Neural progenitor cell (in vitro differentiated cells): ENCODE measurements around the gene MRE11. TPM values are rescaled to one million over a fixed set of nuclear protein-coding genes. Genes with fewer than 3 reads are reported as not detected.

Experiments used
- DNase-seq: peaks from one replicate; pipeline ENCODE4 v3.0.0-alpha.2; 2016; ENCODE audit warnings: low spot score
- H2AFZ ChIP-seq: fragments of 200-600 bp; sonication (generic); replicated peaks from 2 replicates; pipeline ENCODE4 v1.6.1; 2016; ENCODE audit warnings: antibody characterized with exemption
- H3F3A ChIP-seq: fragments of 200-600 bp; sonication (generic); 2 replicates; pipeline ENCODE4 v1.6.1; 2016; ENCODE audit warnings: antibody characterized with exemption, low read depth
- H3K27ac ChIP-seq: fragments of 200-600 bp; sonication (generic); 2 replicates; pipeline ENCODE4 v1.5.1; 2016; ENCODE audit warnings: mild to moderate bottlenecking
- H3K27me3 ChIP-seq: fragments of 200-600 bp; sonication (generic); 2 replicates; pipeline ENCODE4 v1.6.1; 2016; ENCODE audit warnings: mild to moderate bottlenecking, moderate library complexity
- H3K36me3 ChIP-seq: fragments of 200-600 bp; sonication (generic); 2 replicates; pipeline ENCODE4 v1.5.1; 2016
- H3K4me1 ChIP-seq: fragments of 200-600 bp; sonication (generic); 2 replicates; pipeline ENCODE4 v1.6.1; 2016; ENCODE audit warnings: mixed run types
- H3K4me2 ChIP-seq: fragments of 200-600 bp; sonication (generic); 2 replicates; pipeline ENCODE4 v1.6.1; 2016
- H3K4me3 ChIP-seq: fragments of 200-600 bp; sonication (generic); 2 replicates; pipeline ENCODE4 v1.5.1; 2016
- H3K79me2 ChIP-seq: fragments of 200-600 bp; sonication (generic); 2 replicates; pipeline ENCODE4 v1.6.1; 2016; ENCODE audit warnings: low read depth
- H3K9ac ChIP-seq: fragments of 200-600 bp; sonication (generic); 2 replicates; pipeline ENCODE4 v1.6.1; 2016
- H3K9me3 ChIP-seq: fragments of 200-600 bp; sonication (generic); 2 replicates; pipeline ENCODE4 v1.5.1; 2016; ENCODE audit warnings: low read depth
- H4K20me1 ChIP-seq: fragments of 200-600 bp; sonication (generic); 2 replicates; pipeline ENCODE4 v1.6.1; 2016; ENCODE audit warnings: low read depth
- H3K27ac Mint-ChIP-seq: 3 replicates; pipeline ENCODE4 v1.8.0; 2021; ENCODE audit warnings: mixed read lengths
- H3K27me3 Mint-ChIP-seq: 2 replicates; pipeline ENCODE4 v1.8.0; 2022; ENCODE audit warnings: low read depth, mild to moderate bottlenecking, inconsistent platforms, moderate library complexity, mixed read lengths; ENCODE audit not compliant: insufficient read depth
- H3K36me3 Mint-ChIP-seq: 3 replicates; pipeline ENCODE4 v1.8.0; 2021; ENCODE audit warnings: mixed read lengths
- H3K4me1 Mint-ChIP-seq: 3 replicates; pipeline ENCODE4 v1.8.0; 2021; ENCODE audit warnings: mixed read lengths
- H3K4me3 Mint-ChIP-seq: 3 replicates; pipeline ENCODE4 v1.8.0; 2021; ENCODE audit warnings: mild to moderate bottlenecking, moderate library complexity, mixed read lengths
- H3K9me3 Mint-ChIP-seq: 3 replicates; pipeline ENCODE4 v1.8.0; 2020; ENCODE audit warnings: mixed read lengths
- CTCF ChIP-seq: fragments of 200-600 bp; sonication (generic); IDR thresholded peaks from 2 replicates; pipeline ENCODE4 v1.5.1; 2017; ENCODE audit warnings: antibody characterized with exemption, mild to moderate bottlenecking
- EZH2 ChIP-seq: fragments of 200-600 bp; sonication (generic); IDR thresholded peaks from 2 replicates; pipeline ENCODE4 v1.6.1; 2017; ENCODE audit warnings: antibody characterized with exemption, mild to moderate bottlenecking, moderate library complexity
- EZH2phosphoT487 ChIP-seq: fragments of 200-600 bp; sonication (generic); IDR thresholded peaks from 2 replicates; pipeline ENCODE4 v1.6.1; 2017; ENCODE audit warnings: antibody characterized with exemption
- total RNA-seq: library from RNA; depleted of rRNA; stranded (reverse); fragments of >200 nt; gene quantifications from 2 replicates; pipeline ENCODE4 v1.2.3, GENCODE V29; 2015; ENCODE audit warnings: low replicate concordance

Gene MRE11
- total RNA-seq, 1 donor from 2014 or later: 48.9 TPM

DNA sequence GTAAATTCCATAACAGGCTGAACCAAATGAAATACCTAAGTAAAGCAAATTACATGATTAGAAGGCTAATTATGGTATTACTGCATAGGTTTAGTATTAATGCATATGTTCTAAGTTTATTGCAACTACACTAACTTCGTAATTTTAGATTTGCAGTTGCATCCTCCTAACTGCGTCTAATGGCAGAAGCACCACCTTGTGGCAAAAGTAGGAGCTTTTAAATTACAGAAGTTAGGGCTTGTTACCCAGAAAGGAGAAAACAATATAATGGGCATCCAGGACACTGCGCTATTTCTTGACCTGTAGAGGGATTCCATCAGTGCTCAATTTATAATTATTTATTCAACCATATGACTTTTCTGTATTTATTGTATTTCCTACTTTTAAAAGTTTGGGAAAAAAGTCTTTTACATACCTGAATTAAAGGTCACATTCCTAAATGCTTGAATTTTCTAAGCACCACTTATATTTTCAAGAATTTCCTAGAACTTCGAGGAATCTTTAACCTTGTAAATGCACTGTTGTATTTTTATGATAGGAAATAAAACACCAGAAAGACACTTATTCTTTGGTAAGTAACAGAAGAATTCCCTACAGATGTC lies 76.2 kb downstream of the MRE11 start:
- TF ChIP-seq CTCF (peak; percentile 69), EZH2phosphoT487 (no peak)
- no peak overlapping the region for H3K27ac Mint-ChIP-seq
- Histone ChIP-seq H3K9me3 (no peaks in the 10 kb centered on the region), H3K27me3 (no peaks in the 10 kb centered on the region), H3K27ac (no peak overlapping the region), H3K4me2 (no peak overlapping the region), H3K4me3 (no peak overlapping the region), H3F3A (no peaks in the 10 kb centered on the region), H4K20me1 (no peaks in the 10 kb centered on the region), H3K79me2 (no peaks in the 10 kb centered on the region), H3K9ac (no peak overlapping the region), H3K4me1 (no peaks in the 10 kb centered on the region), H2AFZ (no peak overlapping the region), H3K36me3 (no peaks in the 10 kb centered on the region)
- H3K9me3 Mint-ChIP-seq: no peaks in the 10 kb centered on the region
- no peaks in the 10 kb centered on the region for H3K27me3 Mint-ChIP-seq
- H3K36me3 Mint-ChIP-seq: peaks cover 4% of the 10 kb centered on the region
- H3K4me3 Mint-ChIP-seq: no peak overlapping the region
- peak; percentile 54 for DNase-seq
- H3K4me1 Mint-ChIP-seq: no peaks in the 10 kb centered on the region

DNA sequence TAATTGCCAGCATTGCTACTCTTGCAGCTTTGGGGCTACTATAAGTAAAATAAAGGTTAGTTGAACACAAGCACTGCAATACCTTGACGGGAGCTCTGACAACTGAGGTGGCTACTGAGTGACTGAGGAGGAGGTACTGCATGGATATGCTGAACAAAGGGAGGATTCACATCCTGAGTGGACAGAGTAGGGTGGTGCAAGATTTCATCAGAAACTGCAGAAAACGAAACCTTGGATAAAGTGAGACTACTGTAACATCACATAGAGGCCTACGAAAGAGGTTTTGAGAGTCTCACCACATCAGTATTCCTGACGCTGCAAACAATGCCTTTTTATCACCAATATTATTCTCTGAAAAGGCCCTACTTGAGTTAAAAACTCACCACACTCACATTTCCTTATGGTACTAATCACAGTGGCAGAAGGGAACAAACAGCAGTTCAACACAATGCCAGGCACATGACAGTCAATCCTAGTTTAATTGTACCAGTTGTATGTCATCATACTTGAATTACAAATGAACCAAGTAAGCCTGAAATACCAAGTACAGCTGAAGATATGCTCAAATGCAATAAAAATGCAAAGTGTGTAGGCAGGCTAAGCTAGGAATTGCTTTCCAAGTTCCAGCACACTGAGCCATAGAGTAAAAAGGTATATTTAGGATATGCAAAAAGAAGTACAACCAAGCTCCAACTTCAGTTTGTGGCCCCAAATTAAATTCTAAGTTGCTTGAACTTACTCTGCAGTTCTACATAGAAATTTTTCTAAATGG lies 88.4 kb downstream of the MRE11 start:
- TF ChIP-seq EZH2 (no peak), CTCF (no peak), EZH2phosphoT487 (no peak)
- no peak overlapping the region for H3K4me3 ChIP-seq
- Mint-ChIP-seq H3K27ac (no peak overlapping the region), H3K9me3 (peaks cover 9% of the 10 kb centered on the region), H3K27me3 (peaks cover 20% of the 10 kb centered on the region), H3K36me3 (no peaks in the 10 kb centered on the region), H3K4me3 (no peak overlapping the region), H3K4me1 (peaks cover 11% of the 10 kb centered on the region)
- H2AFZ ChIP-seq: no peak overlapping the region
- H3K4me1 ChIP-seq: peaks cover 7% of the 10 kb centered on the region
- no peak overlapping the region for H3K9ac ChIP-seq
- H3K9me3 ChIP-seq: no peaks in the 10 kb centered on the region
- no peak for DNase-seq
- no peaks in the 10 kb centered on the region for H3K36me3 ChIP-seq
- H3K27me3 ChIP-seq: peaks cover 25% of the 10 kb centered on the region
- no peaks in the 10 kb centered on the region for H4K20me1 ChIP-seq
- peaks cover 12% of the 10 kb centered on the region for H3F3A ChIP-seq
- no peak overlapping the region for H3K27ac ChIP-seq
- no peak overlapping the region for H3K4me2 ChIP-seq
- no peaks in the 10 kb centered on the region for H3K79me2 ChIP-seq

DNA sequence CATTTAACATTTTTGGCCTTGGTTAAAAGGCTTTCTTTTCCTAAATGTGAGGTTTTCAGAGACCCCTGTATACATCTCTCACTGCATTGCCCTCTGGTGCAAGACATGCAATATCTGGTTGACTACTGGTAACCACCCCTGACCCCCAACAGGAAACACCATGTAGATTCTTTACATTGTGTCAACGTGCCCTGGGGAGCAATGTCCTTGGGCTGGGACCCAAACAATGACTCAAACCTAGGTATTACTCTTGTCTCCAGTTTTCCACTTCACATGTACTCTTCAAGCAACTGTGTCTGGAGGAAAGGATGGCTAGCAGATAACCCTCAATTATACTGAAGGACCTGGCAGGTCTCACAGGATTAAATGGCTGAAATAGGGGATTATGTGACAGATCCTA lies 91.3 kb downstream of the MRE11 start:
- H3K27ac ChIP-seq: no peak overlapping the region

More for the DNA sequence above, 91.3 kb downstream of the MRE11 start:
- Mint-ChIP-seq H3K4me3 (peak overlapping the region; percentile 77), H3K27me3 (peaks cover 30% of the 10 kb centered on the region), H3K9me3 (peaks cover 8% of the 10 kb centered on the region), H3K27ac (no peak overlapping the region), H3K4me1 (peaks cover 11% of the 10 kb centered on the region), H3K36me3 (no peaks in the 10 kb centered on the region)
- Histone ChIP-seq H3K4me3 (no peak overlapping the region), H4K20me1 (no peaks in the 10 kb centered on the region), H3F3A (peaks cover 12% of the 10 kb centered on the region), H3K9me3 (no peaks in the 10 kb centered on the region), H3K36me3 (no peaks in the 10 kb centered on the region), H3K9ac (no peak overlapping the region), H3K79me2 (no peaks in the 10 kb centered on the region), H3K4me1 (peaks cover 7% of the 10 kb centered on the region), H3K4me2 (peak overlapping the region; percentile 96), H3K27me3 (peaks cover 48% of the 10 kb centered on the region), H2AFZ (no peak overlapping the region)
- no peak for DNase-seq
- no peak for TF ChIP-seq CTCF
